PC-9 (cell line): ENCODE measurements around the gene RFTN1.

ENCODE experiments used
- EZH2 ChIP-seq: fragments of 200-600 bp; sonication (generic); IDR thresholded peaks from 2 replicates; pipeline ENCODE4 v1.8.0; 2017; ENCODE audit warnings: antibody characterized with exemption, low read depth
- TF ChIP-seq, protein P1 (sequence below): fragments of 200-600 bp; sonication (generic); conservative IDR thresholded peaks from 2 replicates; pipeline ENCODE4 v1.6.1; 2017; ENCODE audit warnings: mixed run types, antibody characterized with exemption, mild to moderate bottlenecking, moderate library complexity

DNA sequence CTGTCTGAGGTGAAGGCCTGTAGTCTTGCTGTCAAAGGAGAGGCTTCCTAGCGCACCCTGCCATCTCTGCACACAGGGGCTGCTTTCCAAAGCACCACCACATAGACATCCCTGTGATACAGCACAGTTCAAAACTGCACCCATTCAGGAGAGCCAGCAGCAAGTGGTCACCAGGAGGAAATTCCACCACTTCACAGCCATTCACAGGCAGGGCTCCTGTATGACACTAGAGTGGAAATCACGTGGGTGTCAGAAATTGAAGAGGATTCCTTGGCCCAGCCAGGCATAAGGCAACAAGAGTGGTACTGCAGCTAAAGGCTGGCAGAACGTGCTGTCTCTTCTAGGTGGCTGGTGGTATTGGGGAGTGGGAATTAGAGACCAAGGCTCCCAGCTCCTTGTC is 102.8 kb downstream of the RFTN1 start:
- no peak for TF ChIP-seq EZH2
- TF ChIP-seq, protein P1, sequence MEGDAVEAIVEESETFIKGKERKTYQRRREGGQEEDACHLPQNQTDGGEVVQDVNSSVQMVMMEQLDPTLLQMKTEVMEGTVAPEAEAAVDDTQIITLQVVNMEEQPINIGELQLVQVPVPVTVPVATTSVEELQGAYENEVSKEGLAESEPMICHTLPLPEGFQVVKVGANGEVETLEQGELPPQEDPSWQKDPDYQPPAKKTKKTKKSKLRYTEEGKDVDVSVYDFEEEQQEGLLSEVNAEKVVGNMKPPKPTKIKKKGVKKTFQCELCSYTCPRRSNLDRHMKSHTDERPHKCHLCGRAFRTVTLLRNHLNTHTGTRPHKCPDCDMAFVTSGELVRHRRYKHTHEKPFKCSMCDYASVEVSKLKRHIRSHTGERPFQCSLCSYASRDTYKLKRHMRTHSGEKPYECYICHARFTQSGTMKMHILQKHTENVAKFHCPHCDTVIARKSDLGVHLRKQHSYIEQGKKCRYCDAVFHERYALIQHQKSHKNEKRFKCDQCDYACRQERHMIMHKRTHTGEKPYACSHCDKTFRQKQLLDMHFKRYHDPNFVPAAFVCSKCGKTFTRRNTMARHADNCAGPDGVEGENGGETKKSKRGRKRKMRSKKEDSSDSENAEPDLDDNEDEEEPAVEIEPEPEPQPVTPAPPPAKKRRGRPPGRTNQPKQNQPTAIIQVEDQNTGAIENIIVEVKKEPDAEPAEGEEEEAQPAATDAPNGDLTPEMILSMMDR: no peak
